ENCODE measurements around the gene FAM107A. TPM values are rescaled to one million over a fixed set of nuclear protein-coding genes. Genes with fewer than 3 reads are reported as not detected.
A peak's percentile ranks its signal among the peaks of the same experiment; 100 is the strongest.

Gene FAM107A
- total and polyA plus RNA-seq, 5 donors from 2014 or later: not detected

DNA sequence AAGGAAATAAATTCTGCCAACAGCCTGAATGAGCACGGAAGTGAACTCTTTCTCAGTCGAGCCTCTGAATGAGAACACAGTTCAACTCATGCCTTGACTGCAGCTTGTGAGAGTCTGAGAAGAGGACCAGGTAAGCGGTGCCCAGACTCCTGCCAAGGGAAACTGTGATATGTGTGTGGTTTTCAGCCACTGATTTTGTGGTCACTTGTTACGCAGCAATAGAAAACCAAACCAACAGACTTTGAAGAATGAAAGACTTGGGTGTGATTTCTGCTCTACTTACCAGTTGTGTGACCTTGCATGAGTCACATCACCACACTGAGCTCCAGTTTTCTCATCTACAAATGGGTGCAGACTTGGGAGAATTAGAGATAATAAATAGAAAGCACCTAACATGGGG is 30.6 kb upstream of the FAM107A start:
- no peaks in the 10 kb centered on the region for H3K36me3 Mint-ChIP-seq
- no peak overlapping the region for H3K4me3 Mint-ChIP-seq
- no peaks in the 10 kb centered on the region for H3K4me1 Mint-ChIP-seq
- H3K27me3 Mint-ChIP-seq: peaks cover 5% of the 10 kb centered on the region
- no peaks in the 10 kb centered on the region for H3K27me3 ChIP-seq (ENCODE audit: control insufficient read depth, insufficient read depth, low read length)
- ATAC-seq (ENCODE audit: low read depth in 2 of 2) (no peak), DNase-seq (peak in 1 of 3 donors; percentile 12)
- no peaks in the 10 kb centered on the region for H3K9me3 Mint-ChIP-seq
- no peak overlapping the region for H3K27ac ChIP-seq (ENCODE audit: insufficient read depth, low read length, poor library complexity, severe bottlenecking)
- no peaks in the 10 kb centered on the region for H3K9me3 ChIP-seq (ENCODE audit: control insufficient read depth in 2 of 2, low read length in 2 of 2)
- no peak overlapping the region for H3K4me3 ChIP-seq (ENCODE audit: low read depth, low read length)
- no peaks in the 10 kb centered on the region for H3K4me1 ChIP-seq (ENCODE audit: control insufficient read depth, insufficient read depth, low read length, poor library complexity, severe bottlenecking)
- H3K36me3 ChIP-seq (ENCODE audit: control insufficient read depth, insufficient read depth, low read length): no peaks in the 10 kb centered on the region
- H3K27ac Mint-ChIP-seq: no peak overlapping the region

DNA sequence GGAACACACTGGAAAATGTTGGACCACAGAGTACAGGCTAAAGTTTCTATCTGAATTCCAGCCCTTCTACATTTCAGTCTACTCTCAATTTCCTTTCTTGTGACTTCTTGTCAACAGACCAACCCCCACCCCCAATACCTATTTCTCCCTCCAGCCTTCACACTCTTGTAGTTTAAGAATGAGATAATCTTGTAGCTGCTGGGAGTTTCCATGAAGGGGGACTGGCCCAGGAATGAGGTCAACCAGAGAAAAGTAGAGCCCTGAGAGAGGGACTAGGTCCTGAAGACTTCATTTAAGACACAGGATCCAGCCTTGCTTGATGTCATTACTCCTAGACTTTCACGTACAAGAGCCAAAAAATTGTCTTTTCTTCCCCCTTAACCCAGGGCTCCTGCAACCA is 29.5 kb upstream of the FAM107A start:
- H3K9me3 Mint-ChIP-seq: no peaks in the 10 kb centered on the region
- Histone ChIP-seq H3K27me3 (ENCODE audit: control insufficient read depth, insufficient read depth, low read length) (no peaks in the 10 kb centered on the region), H3K4me1 (ENCODE audit: control insufficient read depth, insufficient read depth, low read length, poor library complexity, severe bottlenecking) (no peaks in the 10 kb centered on the region), H3K4me3 (ENCODE audit: low read depth, low read length) (no peak overlapping the region), H3K9me3 (ENCODE audit: control insufficient read depth in 2 of 2, low read length in 2 of 2) (no peaks in the 10 kb centered on the region), H3K27ac (ENCODE audit: insufficient read depth, low read length, poor library complexity, severe bottlenecking) (no peak overlapping the region), H3K36me3 (ENCODE audit: control insufficient read depth, insufficient read depth, low read length) (no peaks in the 10 kb centered on the region)
- no peaks in the 10 kb centered on the region for H3K4me1 Mint-ChIP-seq
- no peak overlapping the region for H3K4me3 Mint-ChIP-seq
- no peaks in the 10 kb centered on the region for H3K36me3 Mint-ChIP-seq
- no peak for DNase-seq
- no peak overlapping the region for H3K27ac Mint-ChIP-seq
- ATAC-seq (ENCODE audit: low read depth in 2 of 2): no peak
- H3K27me3 Mint-ChIP-seq: peaks cover 8% of the 10 kb centered on the region

DNA sequence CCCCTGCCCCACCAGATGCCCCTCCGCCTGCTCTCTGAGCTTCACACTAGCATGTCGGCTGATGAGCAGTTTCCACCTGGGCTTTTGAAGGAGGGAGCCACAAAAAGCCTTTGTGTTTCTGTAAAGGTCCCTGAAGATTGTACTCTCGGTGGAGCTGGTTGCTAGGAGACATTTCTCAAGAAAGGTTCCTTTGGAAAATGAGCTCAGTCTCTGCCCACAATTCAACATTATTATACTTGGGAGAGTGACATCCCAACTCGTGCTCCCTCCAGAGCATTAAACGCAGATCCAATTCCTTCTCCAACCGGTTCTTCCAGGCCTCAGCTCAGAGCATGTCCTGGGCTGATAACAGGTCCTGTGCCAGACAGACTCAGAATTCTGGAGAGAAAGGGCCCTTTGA is 26.8 kb upstream of the FAM107A start:
- no peak overlapping the region for H3K27ac ChIP-seq (ENCODE audit: insufficient read depth, low read length, poor library complexity, severe bottlenecking)
- H3K4me3 Mint-ChIP-seq: no peak overlapping the region
- H3K36me3 Mint-ChIP-seq: no peaks in the 10 kb centered on the region
- no peak overlapping the region for H3K27ac Mint-ChIP-seq
- no peaks in the 10 kb centered on the region for H3K27me3 ChIP-seq (ENCODE audit: control insufficient read depth, insufficient read depth, low read length)
- H3K4me3 ChIP-seq (ENCODE audit: low read depth, low read length): no peak overlapping the region
- peaks cover 8% of the 10 kb centered on the region for H3K27me3 Mint-ChIP-seq
- no peaks in the 10 kb centered on the region for H3K4me1 Mint-ChIP-seq
- H3K4me1 ChIP-seq (ENCODE audit: control insufficient read depth, insufficient read depth, low read length, poor library complexity, severe bottlenecking): no peaks in the 10 kb centered on the region
- H3K9me3 Mint-ChIP-seq: no peaks in the 10 kb centered on the region
- DNase-seq: no peak
- H3K9me3 ChIP-seq (ENCODE audit: control insufficient read depth in 2 of 2, low read length in 2 of 2): no peaks in the 10 kb centered on the region
- no peaks in the 10 kb centered on the region for H3K36me3 ChIP-seq (ENCODE audit: control insufficient read depth, insufficient read depth, low read length)
- no peak for ATAC-seq (ENCODE audit: low read depth in 2 of 2)

DNA sequence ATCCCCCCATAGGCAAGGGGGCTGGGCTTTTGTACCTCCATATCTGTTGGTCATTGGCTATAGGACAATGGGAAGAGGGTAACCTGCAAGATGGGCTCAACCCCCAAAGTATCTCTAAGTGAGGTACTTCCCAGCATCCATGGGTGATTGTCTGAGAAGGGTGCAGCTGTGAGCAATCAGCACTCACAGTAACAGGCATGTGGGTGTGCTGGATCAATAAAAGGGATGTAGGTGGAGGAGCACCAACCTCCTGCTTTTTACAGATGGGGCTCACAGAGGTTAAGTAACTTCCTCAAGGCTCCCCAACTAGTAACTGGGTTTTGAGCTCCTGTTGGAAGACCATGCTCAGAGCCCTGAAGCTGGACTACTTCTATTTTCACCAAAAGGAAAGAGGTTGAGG is 26.4 kb upstream of the FAM107A start:
- Histone ChIP-seq H3K27me3 (ENCODE audit: control insufficient read depth, insufficient read depth, low read length) (no peaks in the 10 kb centered on the region), H3K27ac (ENCODE audit: insufficient read depth, low read length, poor library complexity, severe bottlenecking) (no peak overlapping the region), H3K4me3 (ENCODE audit: low read depth, low read length) (no peak overlapping the region), H3K4me1 (ENCODE audit: control insufficient read depth, insufficient read depth, low read length, poor library complexity, severe bottlenecking) (no peaks in the 10 kb centered on the region), H3K9me3 (ENCODE audit: control insufficient read depth in 2 of 2, low read length in 2 of 2) (no peaks in the 10 kb centered on the region), H3K36me3 (ENCODE audit: control insufficient read depth, insufficient read depth, low read length) (no peaks in the 10 kb centered on the region)
- Mint-ChIP-seq H3K9me3 (no peaks in the 10 kb centered on the region), H3K27ac (no peak overlapping the region), H3K36me3 (no peaks in the 10 kb centered on the region), H3K27me3 (peaks cover 8% of the 10 kb centered on the region), H3K4me1 (no peaks in the 10 kb centered on the region), H3K4me3 (no peak overlapping the region)
- no peak for DNase-seq
- no peak for ATAC-seq (ENCODE audit: low read depth in 2 of 2)

DNA sequence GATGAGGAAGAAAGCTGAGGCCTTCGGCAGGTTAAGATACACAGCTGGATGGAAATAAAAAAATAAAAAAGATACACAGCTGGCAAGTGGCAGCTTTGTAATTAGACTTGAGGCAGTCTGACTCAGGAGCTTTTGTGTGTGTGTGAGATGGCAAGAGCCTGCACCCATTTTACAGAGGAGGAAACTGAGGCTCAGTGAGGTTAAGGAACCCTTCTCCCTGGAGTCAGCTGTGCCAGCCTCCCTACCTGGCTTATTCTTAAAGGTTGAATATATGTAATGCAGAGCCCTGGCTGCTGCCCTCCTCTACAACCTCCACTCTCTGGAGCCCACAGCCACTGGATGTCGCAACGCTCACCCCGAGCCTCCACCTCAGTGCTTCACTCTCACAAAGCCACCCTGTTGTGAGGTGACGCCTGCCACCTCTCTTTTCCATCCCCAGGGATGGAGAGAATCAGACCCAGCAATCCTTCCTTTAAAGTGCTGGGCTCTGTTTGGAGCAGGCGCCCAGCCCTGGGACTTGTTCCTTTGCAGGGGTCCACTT is 20.6 kb upstream of the FAM107A start:
- no peak overlapping the region for H3K27ac ChIP-seq (ENCODE audit: insufficient read depth, low read length, poor library complexity, severe bottlenecking)
- no peaks in the 10 kb centered on the region for H3K4me1 Mint-ChIP-seq

DNA sequence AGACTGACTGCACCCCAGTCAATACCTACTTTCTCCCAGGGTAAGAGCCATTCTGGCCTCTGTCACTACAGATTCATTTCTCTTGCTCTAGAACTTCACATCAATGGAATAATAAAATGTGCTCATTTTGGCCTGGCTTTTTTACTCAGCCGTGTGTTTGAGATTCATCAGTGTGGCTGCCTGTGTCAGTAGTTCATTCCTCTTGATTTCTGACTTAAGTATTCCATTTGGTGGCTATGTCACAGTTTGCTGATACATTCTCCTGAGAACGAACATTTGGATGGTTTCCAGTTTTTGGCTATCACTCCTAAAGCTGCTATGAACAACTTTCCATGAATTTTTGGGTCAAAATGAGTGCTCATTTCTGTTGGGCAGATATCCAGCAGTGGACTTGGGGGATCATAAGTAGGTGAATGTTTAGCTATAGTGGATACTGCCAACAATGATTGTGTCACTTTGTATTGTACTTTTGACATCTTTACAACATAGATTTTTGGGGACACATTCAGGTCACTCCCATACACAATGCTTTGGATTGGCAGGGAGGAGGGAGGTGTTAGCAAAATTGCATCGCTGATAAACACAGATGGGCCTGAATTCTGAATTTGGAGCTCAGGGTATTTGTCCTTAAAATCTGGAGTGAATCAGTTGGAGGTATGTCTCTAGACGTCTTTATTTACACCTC is 19.8 kb upstream of the FAM107A start:
- Mint-ChIP-seq H3K4me1 (no peaks in the 10 kb centered on the region), H3K4me3 (no peak overlapping the region), H3K9me3 (peaks cover 0 to 1% (median 0%) of the 10 kb centered on the region in 7 donors), H3K36me3 (no peaks in the 10 kb centered on the region), H3K27me3 (peaks cover under 1% of the 10 kb centered on the region), H3K27ac (no peak overlapping the region)
- no peaks in the 10 kb centered on the region for H3K27me3 ChIP-seq (ENCODE audit: control insufficient read depth, insufficient read depth, low read length)
- H3K4me1 ChIP-seq (ENCODE audit: control insufficient read depth, insufficient read depth, low read length, poor library complexity, severe bottlenecking): no peaks in the 10 kb centered on the region
- DNase-seq (no peak), ATAC-seq (ENCODE audit: low read depth in 2 of 2) (no peak)
- H3K27ac ChIP-seq (ENCODE audit: insufficient read depth, low read length, poor library complexity, severe bottlenecking): no peak overlapping the region
- H3K4me3 ChIP-seq (ENCODE audit: low read depth, low read length): no peak overlapping the region
- H3K9me3 ChIP-seq (ENCODE audit: control insufficient read depth in 2 of 2, low read length in 2 of 2): no peaks in the 10 kb centered on the region
- no peaks in the 10 kb centered on the region for H3K36me3 ChIP-seq (ENCODE audit: control insufficient read depth, insufficient read depth, low read length)

More for the DNA sequence above, 20.6 kb upstream of the FAM107A start:
- Histone ChIP-seq H3K27me3 (ENCODE audit: control insufficient read depth, insufficient read depth, low read length) (no peaks in the 10 kb centered on the region), H3K9me3 (ENCODE audit: control insufficient read depth in 2 of 2, low read length in 2 of 2) (no peaks in the 10 kb centered on the region), H3K4me3 (ENCODE audit: low read depth, low read length) (no peak overlapping the region), H3K4me1 (ENCODE audit: control insufficient read depth, insufficient read depth, low read length, poor library complexity, severe bottlenecking) (no peaks in the 10 kb centered on the region), H3K36me3 (ENCODE audit: control insufficient read depth, insufficient read depth, low read length) (no peaks in the 10 kb centered on the region)
- DNase-seq (no peak), ATAC-seq (ENCODE audit: low read depth in 2 of 2) (no peak)
- H3K27me3 Mint-ChIP-seq: peaks cover 4% of the 10 kb centered on the region
- no peaks in the 10 kb centered on the region for H3K36me3 Mint-ChIP-seq
- H3K27ac Mint-ChIP-seq: no peak overlapping the region
- no peak overlapping the region for H3K4me3 Mint-ChIP-seq
- peaks cover 0 to 1% (median 0%) of the 10 kb centered on the region in 7 donors for H3K9me3 Mint-ChIP-seq

DNA sequence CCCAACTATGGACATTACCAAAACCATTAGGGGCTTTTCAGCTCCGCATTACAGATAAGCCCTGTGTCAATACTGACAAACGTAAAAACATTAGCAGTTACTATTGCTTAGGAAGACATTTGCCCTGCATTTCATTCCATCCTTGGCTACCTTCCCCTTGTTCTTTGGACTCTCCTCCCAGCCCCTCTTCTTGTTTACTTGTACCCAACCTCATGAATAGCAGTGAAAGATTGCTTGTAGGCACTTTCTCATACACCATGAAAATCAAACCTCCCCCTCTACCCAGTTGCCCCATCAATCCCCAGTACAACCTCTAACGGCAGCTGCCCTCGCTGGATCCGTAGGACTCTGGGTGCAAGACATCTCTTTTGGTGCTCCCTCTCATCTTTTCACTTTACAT is 16.9 kb upstream of the FAM107A start:
- Mint-ChIP-seq H3K9me3 (peaks cover 0 to 1% (median 0%) of the 10 kb centered on the region in 7 donors), H3K36me3 (no peaks in the 10 kb centered on the region), H3K4me1 (no peaks in the 10 kb centered on the region), H3K27me3 (peaks cover 7% of the 10 kb centered on the region), H3K4me3 (no peak overlapping the region), H3K27ac (no peak overlapping the region)
- ATAC-seq (ENCODE audit: low read depth in 2 of 2) (no peak), DNase-seq (no peak)
- Histone ChIP-seq H3K36me3 (ENCODE audit: control insufficient read depth, insufficient read depth, low read length) (no peaks in the 10 kb centered on the region), H3K9me3 (ENCODE audit: control insufficient read depth in 2 of 2, low read length in 2 of 2) (no peaks in the 10 kb centered on the region), H3K4me3 (ENCODE audit: low read depth, low read length) (no peak overlapping the region), H3K4me1 (ENCODE audit: control insufficient read depth, insufficient read depth, low read length, poor library complexity, severe bottlenecking) (no peaks in the 10 kb centered on the region), H3K27ac (ENCODE audit: insufficient read depth, low read length, poor library complexity, severe bottlenecking) (no peak overlapping the region), H3K27me3 (ENCODE audit: control insufficient read depth, insufficient read depth, low read length) (no peaks in the 10 kb centered on the region)
